ENCODE data around the gene RPS6KA4. TPM values are rescaled to one million over a fixed set of nuclear protein-coding genes. Genes with fewer than 3 reads are reported as not detected.

RPS6KA4 gene
- total and polyA plus RNA-seq, 2 of the 13 experiments (the other 11 are each of a cell fraction or from before 2014, with no cell fraction given): 8.9 to 14.2 TPM

DNA sequence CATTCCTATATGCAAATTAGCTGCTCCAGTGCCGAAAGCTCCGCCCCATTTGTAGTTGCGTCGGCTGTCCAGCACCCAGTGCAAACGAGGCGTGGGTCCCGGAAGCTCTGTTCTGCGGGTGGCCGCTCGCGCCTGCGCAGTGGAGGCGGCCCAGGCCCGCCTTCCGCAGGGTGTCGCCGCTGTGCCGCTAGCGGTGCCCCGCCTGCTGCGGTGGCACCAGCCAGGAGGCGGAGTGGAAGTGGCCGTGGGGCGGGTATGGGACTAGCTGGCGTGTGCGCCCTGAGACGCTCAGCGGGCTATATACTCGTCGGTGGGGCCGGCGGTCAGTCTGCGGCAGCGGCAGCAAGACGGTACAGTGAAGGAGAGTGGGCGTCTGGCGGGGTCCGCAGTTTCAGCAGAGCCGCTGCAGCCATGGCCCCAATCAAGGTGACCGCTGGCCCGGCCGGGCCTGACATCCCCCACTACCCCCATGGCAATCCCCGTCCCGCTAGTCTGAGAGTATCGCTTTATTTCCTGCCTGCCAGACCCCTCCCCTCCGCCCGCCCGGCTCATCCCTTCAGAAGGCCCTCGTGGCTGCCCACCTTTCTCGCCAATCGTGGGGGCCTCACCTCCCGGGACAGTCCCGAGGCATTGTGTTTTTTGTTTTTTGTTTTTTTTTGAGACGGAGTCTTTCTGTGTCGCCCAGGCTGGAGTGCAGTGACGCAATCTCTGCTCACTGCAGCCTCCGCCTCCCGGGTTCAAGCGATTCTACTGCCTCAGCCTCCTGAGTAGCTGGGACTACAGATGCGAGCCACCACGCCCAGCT is 40.8 kb upstream of the RPS6KA4 start, which contains the start of gene PRDX5 (continued):
- TF ChIP-seq TCF7L2 (IDR thresholded peaks at IDR 0.05; ENCODE audit: low read depth, low read length): no peak
- no peak for TF ChIP-seq FOXA1 (IDR thresholded peaks at IDR 0.05)
- TF ChIP-seq FOXA1 (CRISPR knock-in tag; IDR thresholded peaks at IDR 0.05): no peak
- peak; percentile 59; the same call in 1 of the 2 replicates for TF ChIP-seq ZNF558 (CRISPR knock-in tag; IDR thresholded peaks at IDR 0.05; ENCODE audit: borderline replicate concordance)
- TF ChIP-seq ESRRA (CRISPR knock-in tag; IDR thresholded peaks at IDR 0.05; ENCODE audit: low read depth): peak; percentile 56; the same call in 1 of the 2 replicates
- TF ChIP-seq IRF2 (CRISPR knock-in tag; IDR thresholded peaks at IDR 0.05): no peak
- peak; percentile 56 for TF ChIP-seq ZFX (CRISPR knock-in tag; IDR thresholded peaks at IDR 0.05; ENCODE audit: low read depth)
- peak; percentile 36; the same call in 1 of the 2 replicates for TF ChIP-seq ZNF317 (CRISPR knock-in tag; IDR thresholded peaks at IDR 0.05)
- peak; percentile 77 for TF ChIP-seq SALL1 (CRISPR knock-in tag; IDR thresholded peaks at IDR 0.05)
- TF ChIP-seq KLF13 (CRISPR knock-in tag; IDR thresholded peaks at IDR 0.05): no peak
- TF ChIP-seq, protein P1, sequence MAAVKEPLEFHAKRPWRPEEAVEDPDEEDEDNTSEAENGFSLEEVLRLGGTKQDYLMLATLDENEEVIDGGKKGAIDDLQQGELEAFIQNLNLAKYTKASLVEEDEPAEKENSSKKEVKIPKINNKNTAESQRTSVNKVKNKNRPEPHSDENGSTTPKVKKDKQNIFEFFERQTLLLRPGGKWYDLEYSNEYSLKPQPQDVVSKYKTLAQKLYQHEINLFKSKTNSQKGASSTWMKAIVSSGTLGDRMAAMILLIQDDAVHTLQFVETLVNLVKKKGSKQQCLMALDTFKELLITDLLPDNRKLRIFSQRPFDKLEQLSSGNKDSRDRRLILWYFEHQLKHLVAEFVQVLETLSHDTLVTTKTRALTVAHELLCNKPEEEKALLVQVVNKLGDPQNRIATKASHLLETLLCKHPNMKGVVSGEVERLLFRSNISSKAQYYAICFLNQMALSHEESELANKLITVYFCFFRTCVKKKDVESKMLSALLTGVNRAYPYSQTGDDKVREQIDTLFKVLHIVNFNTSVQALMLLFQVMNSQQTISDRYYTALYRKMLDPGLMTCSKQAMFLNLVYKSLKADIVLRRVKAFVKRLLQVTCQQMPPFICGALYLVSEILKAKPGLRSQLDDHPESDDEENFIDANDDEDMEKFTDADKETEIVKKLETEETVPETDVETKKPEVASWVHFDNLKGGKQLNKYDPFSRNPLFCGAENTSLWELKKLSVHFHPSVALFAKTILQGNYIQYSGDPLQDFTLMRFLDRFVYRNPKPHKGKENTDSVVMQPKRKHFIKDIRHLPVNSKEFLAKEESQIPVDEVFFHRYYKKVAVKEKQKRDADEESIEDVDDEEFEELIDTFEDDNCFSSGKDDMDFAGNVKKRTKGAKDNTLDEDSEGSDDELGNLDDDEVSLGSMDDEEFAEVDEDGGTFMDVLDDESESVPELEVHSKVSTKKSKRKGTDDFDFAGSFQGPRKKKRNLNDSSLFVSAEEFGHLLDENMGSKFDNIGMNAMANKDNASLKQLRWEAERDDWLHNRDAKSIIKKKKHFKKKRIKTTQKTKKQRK (IDR thresholded peaks at IDR 0.05; ENCODE audit: low read length): no peak
- no peak for TF ChIP-seq ASH2L (IDR thresholded peaks at IDR 0.05; ENCODE audit: insufficient read length, low read depth, low read length)
- TF ChIP-seq, protein P2, sequence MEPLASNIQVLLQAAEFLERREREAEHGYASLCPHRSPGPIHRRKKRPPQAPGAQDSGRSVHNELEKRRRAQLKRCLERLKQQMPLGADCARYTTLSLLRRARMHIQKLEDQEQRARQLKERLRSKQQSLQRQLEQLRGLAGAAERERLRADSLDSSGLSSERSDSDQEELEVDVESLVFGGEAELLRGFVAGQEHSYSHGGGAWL (CRISPR knock-in tag; IDR thresholded peaks at IDR 0.05): no peak; the same call in 1 of the 2 replicates
- TF ChIP-seq HMG20A (CRISPR knock-in tag; IDR thresholded peaks at IDR 0.05; ENCODE audit: borderline replicate concordance): no peak
- TF ChIP-seq, protein P3, sequence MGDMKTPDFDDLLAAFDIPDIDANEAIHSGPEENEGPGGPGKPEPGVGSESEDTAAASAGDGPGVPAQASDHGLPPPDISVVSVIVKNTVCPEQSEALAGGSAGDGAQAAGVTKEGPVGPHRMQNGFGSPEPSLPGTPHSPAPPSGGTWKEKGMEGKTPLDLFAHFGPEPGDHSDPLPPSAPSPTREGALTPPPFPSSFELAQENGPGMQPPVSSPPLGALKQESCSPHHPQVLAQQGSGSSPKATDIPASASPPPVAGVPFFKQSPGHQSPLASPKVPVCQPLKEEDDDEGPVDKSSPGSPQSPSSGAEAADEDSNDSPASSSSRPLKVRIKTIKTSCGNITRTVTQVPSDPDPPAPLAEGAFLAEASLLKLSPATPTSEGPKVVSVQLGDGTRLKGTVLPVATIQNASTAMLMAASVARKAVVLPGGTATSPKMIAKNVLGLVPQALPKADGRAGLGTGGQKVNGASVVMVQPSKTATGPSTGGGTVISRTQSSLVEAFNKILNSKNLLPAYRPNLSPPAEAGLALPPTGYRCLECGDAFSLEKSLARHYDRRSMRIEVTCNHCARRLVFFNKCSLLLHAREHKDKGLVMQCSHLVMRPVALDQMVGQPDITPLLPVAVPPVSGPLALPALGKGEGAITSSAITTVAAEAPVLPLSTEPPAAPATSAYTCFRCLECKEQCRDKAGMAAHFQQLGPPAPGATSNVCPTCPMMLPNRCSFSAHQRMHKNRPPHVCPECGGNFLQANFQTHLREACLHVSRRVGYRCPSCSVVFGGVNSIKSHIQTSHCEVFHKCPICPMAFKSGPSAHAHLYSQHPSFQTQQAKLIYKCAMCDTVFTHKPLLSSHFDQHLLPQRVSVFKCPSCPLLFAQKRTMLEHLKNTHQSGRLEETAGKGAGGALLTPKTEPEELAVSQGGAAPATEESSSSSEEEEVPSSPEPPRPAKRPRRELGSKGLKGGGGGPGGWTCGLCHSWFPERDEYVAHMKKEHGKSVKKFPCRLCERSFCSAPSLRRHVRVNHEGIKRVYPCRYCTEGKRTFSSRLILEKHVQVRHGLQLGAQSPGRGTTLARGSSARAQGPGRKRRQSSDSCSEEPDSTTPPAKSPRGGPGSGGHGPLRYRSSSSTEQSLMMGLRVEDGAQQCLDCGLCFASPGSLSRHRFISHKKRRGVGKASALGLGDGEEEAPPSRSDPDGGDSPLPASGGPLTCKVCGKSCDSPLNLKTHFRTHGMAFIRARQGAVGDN (CRISPR knock-in tag; IDR thresholded peaks at IDR 0.05): peak; percentile 78
- TF ChIP-seq, protein P4, sequence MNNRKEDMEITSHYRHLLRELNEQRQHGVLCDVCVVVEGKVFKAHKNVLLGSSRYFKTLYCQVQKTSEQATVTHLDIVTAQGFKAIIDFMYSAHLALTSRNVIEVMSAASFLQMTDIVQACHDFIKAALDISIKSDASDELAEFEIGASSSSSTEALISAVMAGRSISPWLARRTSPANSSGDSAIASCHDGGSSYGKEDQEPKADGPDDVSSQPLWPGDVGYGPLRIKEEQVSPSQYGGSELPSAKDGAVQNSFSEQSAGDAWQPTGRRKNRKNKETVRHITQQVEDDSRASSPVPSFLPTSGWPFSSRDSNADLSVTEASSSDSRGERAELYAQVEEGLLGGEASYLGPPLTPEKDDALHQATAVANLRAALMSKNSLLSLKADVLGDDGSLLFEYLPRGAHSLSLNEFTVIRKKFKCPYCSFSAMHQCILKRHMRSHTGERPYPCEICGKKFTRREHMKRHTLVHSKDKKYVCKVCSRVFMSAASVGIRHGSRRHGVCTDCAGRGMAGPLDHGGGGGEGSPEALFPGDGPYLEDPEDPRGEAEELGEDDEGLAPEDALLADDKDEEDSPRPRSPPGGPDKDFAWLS (CRISPR knock-in tag; IDR thresholded peaks at IDR 0.05; ENCODE audit: borderline replicate concordance): 0 out of 2 replicates have a peak, but pooled peaks have one; percentile 51
- TF ChIP-seq CENPT (CRISPR knock-in tag; IDR thresholded peaks at IDR 0.05; ENCODE audit: low read depth): 0 out of 2 replicates have a peak, but pooled peaks have one; percentile 32
- TF ChIP-seq ZFY (CRISPR knock-in tag; IDR thresholded peaks at IDR 0.05): peak; percentile 75
- TF ChIP-seq ARNT2 (CRISPR knock-in tag; IDR thresholded peaks at IDR 0.05; ENCODE audit: low read depth): peak; percentile 87
- TF ChIP-seq KDM1A (CRISPR knock-in tag; IDR thresholded peaks at IDR 0.05): no peak
